Measurements from ENCODE around the gene SLC41A1. TPM values are rescaled to one million over a fixed set of nuclear protein-coding genes. Genes with fewer than 3 reads are reported as not detected.

The SLC41A1 gene
- total and polyA plus RNA-seq, 4 donors, result 7.3 to 40.3 (median 30.5) TPM

DNA sequence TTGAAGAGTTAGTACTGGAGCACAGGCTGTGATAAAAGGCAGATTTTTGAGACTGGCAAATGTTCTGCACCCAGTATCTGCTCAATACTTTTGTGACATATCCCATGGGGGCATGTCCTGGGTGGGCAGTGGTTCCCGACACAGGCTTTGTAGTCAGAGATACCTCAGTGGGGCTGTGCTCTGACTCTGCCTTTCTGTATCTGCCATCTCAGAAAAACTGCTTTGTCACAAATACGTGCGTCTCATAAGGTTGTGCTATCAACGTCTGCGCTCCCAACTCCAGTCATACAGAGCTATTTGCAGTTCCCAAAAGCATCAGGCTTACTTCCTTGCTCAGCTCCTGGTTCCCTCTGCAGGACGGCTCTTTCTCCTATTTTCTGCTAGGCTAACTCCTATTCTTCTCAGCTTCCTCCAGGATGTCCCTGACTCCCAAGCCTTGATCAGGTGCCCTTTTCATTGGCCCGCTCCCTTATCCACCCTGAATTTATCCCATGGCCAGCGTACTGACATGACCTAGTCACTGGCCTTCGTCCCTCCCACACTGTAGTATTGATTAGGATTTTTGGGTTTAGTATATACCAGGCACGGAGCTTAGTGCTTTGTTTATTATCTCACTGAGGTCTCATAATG lies 25.6 kb downstream of the SLC41A1 start:
- no peak overlapping the region for H3K4me3 ChIP-seq (ENCODE audit: low read length in 2 of 2)

DNA sequence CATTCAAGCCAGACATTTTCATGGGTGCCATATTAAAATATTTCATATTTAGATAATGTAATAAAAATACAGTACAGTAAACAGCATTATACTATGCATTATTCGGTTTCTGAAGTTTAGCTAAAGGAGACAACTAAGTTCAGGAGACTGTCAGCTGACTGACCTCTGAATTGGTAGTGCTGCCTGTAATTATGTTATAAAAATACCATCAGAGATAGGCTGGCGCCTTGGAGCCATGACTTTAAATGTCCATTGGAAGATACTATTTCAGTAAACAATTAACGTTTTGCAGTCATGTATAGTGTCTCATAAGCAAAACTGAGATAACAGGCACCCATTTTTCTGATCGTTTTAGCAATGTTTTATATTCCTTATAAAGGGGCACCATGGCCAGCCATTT lies 26.4 kb downstream of the SLC41A1 start:
- H3K4me1 ChIP-seq (ENCODE audit: control insufficient read depth in 1 of 2, insufficient read depth in 2 of 2, low read length in 2 of 2), result no peaks in the 10 kb centered on the region
- no peaks in the 10 kb centered on the region for H3K27me3 ChIP-seq (ENCODE audit: control insufficient read depth in 1 of 2, insufficient read depth in 2 of 2, low read length in 1 of 2)
- peaks cover 0 to 4% of the 10 kb centered on the region in 2 donors for H3K36me3 ChIP-seq (ENCODE audit: control insufficient read depth in 1 of 2, insufficient read depth in 2 of 2, low read length in 1 of 2)
- no peak overlapping the region for H3K27ac ChIP-seq (ENCODE audit: low read depth in 1 of 2, low read length in 2 of 2)
- H3K9me3 ChIP-seq (ENCODE audit: control insufficient read depth, low read length), result no peaks in the 10 kb centered on the region
- WGBS, 2 donors, result 53 to 57% methylated on average over 4 of the region's 4 CpGs
- DNase-seq (no peak), ATAC-seq (ENCODE audit: low FRiP score) (no peak)
- no peak overlapping the region for H3K4me3 ChIP-seq (ENCODE audit: low read length in 2 of 2)
- intact Hi-C loops (cut with DNase I), result no loop called here

More for the DNA sequence above, 25.6 kb downstream of the SLC41A1 start:
- 58 to 64% methylated on average over 10 of the region's 10 CpGs for WGBS, 2 donors
- intact Hi-C loops (cut with DNase I), result no loop called here
- no peaks in the 10 kb centered on the region for H3K4me1 ChIP-seq (ENCODE audit: control insufficient read depth in 1 of 2, insufficient read depth in 2 of 2, low read length in 2 of 2)
- H3K36me3 ChIP-seq (ENCODE audit: control insufficient read depth in 1 of 2, insufficient read depth in 2 of 2, low read length in 1 of 2), result peaks cover 0 to 4% of the 10 kb centered on the region in 2 donors
- H3K27ac ChIP-seq (ENCODE audit: low read depth in 1 of 2, low read length in 2 of 2), result no peak overlapping the region
- no peak for DNase-seq
- H3K27me3 ChIP-seq (ENCODE audit: control insufficient read depth in 1 of 2, insufficient read depth in 2 of 2, low read length in 1 of 2), result no peaks in the 10 kb centered on the region
- no peak for ATAC-seq (ENCODE audit: low FRiP score)
- no peaks in the 10 kb centered on the region for H3K9me3 ChIP-seq (ENCODE audit: control insufficient read depth, low read length)

DNA sequence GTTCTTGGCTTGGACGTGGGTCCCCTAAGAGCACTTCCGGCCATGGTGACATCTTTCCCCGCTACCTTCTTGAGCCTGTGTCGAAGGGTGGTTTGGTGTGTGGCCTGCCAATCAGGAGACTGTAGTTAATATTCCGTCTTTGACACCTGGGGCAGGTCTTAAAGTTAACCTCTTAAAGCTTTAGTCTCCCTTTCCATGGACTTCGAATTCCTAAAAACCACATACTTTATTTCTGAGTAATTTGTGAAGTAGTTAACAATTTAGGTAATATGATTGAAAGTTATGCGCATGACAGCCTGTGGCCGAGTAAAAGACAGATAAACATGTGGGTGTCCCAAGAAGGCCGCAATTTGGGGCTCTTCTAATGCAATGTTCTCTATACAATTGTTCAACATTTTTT lies 27.6 kb downstream of the SLC41A1 start:
- Histone ChIP-seq H3K4me1 (ENCODE audit: control insufficient read depth in 1 of 2, insufficient read depth in 2 of 2, low read length in 2 of 2) (no peaks in the 10 kb centered on the region), H3K9me3 (ENCODE audit: control insufficient read depth, low read length) (no peaks in the 10 kb centered on the region), H3K4me3 (ENCODE audit: low read length in 2 of 2) (no peak overlapping the region), H3K36me3 (ENCODE audit: control insufficient read depth in 1 of 2, insufficient read depth in 2 of 2, low read length in 1 of 2) (peaks cover 0 to 4% of the 10 kb centered on the region in 2 donors), H3K27me3 (ENCODE audit: control insufficient read depth in 1 of 2, insufficient read depth in 2 of 2, low read length in 1 of 2) (no peaks in the 10 kb centered on the region), H3K27ac (ENCODE audit: low read depth in 1 of 2, low read length in 2 of 2) (no peak overlapping the region)
- intact Hi-C loops (cut with DNase I), result no loop called here
- 94% methylated on average over 9 of the region's 9 CpGs for WGBS, 2 donors
- no peak for ATAC-seq (ENCODE audit: low FRiP score)
- no peak for DNase-seq

DNA sequence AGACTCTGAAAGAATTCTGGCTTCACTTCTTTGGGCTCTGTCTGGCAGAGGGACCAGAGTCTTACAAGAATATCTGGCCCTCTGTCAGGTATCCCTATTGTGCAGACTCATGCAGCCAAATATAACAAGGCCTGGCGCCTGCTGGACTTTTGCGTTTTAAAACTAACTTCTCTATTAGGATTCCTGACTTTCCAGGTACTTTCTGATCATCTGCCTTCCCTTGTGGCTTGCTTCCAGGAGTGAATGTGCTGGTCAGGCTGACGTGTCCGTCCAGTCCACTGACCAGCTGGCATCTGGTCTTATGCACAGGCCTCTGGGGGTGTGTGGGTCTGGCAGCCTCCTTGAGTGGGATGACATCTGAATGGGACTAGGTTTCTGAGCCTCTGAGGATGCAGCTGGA lies 29.1 kb downstream of the SLC41A1 start:
- ATAC-seq (ENCODE audit: low FRiP score) (peak; percentile 76), DNase-seq (peak; percentile 68 to 81)
- WGBS, 2 donors, result 2 to 10% methylated on average over 4 of the region's 4 CpGs
- peak overlapping the region; percentile 53 to 85 for H3K27ac ChIP-seq (ENCODE audit: low read depth in 1 of 2, low read length in 2 of 2)
- intact Hi-C loops (cut with DNase I), result no loop called here
- H3K27me3 ChIP-seq (ENCODE audit: control insufficient read depth in 1 of 2, insufficient read depth in 2 of 2, low read length in 1 of 2), result no peaks in the 10 kb centered on the region
- H3K4me3 ChIP-seq (ENCODE audit: low read length in 2 of 2), result no peak overlapping the region
- no peaks in the 10 kb centered on the region for H3K36me3 ChIP-seq (ENCODE audit: control insufficient read depth in 1 of 2, insufficient read depth in 2 of 2, low read length in 1 of 2)
- no peaks in the 10 kb centered on the region for H3K9me3 ChIP-seq (ENCODE audit: control insufficient read depth, low read length)
- no peaks in the 10 kb centered on the region for H3K4me1 ChIP-seq (ENCODE audit: control insufficient read depth in 1 of 2, insufficient read depth in 2 of 2, low read length in 2 of 2)

DNA sequence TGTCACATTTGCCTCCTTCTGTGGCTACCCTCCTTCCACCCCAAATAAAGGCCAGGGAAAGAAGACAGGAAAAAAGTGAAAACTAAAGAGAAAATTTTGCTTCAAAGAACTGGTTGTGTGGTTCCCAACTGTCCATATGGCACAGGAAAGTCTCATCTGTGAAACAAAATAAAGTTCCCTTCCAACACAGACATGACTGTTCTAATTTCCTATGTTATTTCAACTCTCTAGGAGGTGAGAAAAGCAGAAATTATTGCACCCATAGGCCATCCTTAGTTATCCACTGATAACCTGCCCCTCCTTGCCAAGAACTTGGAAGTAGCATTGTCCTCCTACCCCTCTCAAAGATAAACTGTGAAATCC lies 29.6 kb downstream of the SLC41A1 start:
- ATAC-seq (ENCODE audit: low FRiP score), result no peak
- H3K27me3 ChIP-seq (ENCODE audit: control insufficient read depth in 1 of 2, insufficient read depth in 2 of 2, low read length in 1 of 2), result no peaks in the 10 kb centered on the region
- DNase-seq, result no peak
- H3K27ac ChIP-seq (ENCODE audit: low read depth in 1 of 2, low read length in 2 of 2), result peak overlapping the region; percentile 53 to 60
- no peaks in the 10 kb centered on the region for H3K36me3 ChIP-seq (ENCODE audit: control insufficient read depth in 1 of 2, insufficient read depth in 2 of 2, low read length in 1 of 2)
- H3K4me3 ChIP-seq (ENCODE audit: low read length in 2 of 2), result no peak overlapping the region
- H3K9me3 ChIP-seq (ENCODE audit: control insufficient read depth, low read length), result no peaks in the 10 kb centered on the region
- intact Hi-C loops (cut with DNase I), result no loop called here
- H3K4me1 ChIP-seq (ENCODE audit: control insufficient read depth in 1 of 2, insufficient read depth in 2 of 2, low read length in 2 of 2), result no peaks in the 10 kb centered on the region

DNA sequence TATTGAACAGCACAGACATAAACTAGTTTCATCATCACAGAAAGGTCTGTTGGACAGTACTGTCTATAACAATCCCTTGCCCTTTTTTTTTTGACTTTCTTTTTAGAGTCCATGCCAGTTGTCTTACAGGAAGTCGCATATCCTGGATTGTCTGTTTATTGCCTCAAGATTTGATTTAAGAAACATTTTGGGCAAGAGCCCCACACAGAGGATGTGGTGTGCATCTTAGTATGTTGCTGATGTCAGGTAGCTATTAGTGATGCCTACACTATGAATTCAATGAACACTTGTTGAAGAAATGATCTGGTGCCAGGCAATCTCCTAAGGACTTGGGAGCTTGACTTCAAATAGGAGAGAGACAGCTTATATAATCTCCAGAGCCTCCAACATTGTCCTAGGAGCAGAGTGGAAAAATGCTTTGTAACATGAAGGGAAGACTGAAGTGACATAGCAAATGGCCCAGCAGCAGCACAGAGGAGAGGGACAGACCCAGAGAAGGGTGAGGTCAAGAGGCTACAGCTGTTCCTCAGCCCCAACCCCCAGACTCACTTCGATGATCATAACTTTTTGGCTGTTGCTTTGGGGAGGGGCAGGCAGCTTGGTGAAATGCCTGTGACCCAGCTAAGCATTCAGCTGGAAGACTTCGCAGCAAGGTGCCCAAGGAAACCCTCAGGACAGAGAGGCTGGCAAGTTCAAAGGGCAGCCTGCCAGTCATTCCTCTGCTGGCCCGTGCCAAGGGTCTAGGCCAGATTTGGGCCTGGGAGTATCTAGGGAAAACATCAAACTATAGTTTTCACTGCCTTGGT lies 30.2 kb downstream of the SLC41A1 start:
- Histone ChIP-seq H3K27ac (ENCODE audit: low read depth in 1 of 2, low read length in 2 of 2) (peak overlapping the region; percentile 43 to 53), H3K36me3 (ENCODE audit: control insufficient read depth in 1 of 2, insufficient read depth in 2 of 2, low read length in 1 of 2) (no peaks in the 10 kb centered on the region), H3K9me3 (ENCODE audit: control insufficient read depth, low read length) (no peaks in the 10 kb centered on the region), H3K27me3 (ENCODE audit: control insufficient read depth in 1 of 2, insufficient read depth in 2 of 2, low read length in 1 of 2) (no peaks in the 10 kb centered on the region), H3K4me3 (ENCODE audit: low read length in 2 of 2) (no peak overlapping the region), H3K4me1 (ENCODE audit: control insufficient read depth in 1 of 2, insufficient read depth in 2 of 2, low read length in 2 of 2) (no peaks in the 10 kb centered on the region)
- ATAC-seq (ENCODE audit: low FRiP score) (peak; percentile 49), DNase-seq (no peak)
- WGBS, 2 donors, result 20 to 25% methylated on average over 4 of the region's 4 CpGs
- intact Hi-C loops (cut with DNase I), result no loop called here

DNA sequence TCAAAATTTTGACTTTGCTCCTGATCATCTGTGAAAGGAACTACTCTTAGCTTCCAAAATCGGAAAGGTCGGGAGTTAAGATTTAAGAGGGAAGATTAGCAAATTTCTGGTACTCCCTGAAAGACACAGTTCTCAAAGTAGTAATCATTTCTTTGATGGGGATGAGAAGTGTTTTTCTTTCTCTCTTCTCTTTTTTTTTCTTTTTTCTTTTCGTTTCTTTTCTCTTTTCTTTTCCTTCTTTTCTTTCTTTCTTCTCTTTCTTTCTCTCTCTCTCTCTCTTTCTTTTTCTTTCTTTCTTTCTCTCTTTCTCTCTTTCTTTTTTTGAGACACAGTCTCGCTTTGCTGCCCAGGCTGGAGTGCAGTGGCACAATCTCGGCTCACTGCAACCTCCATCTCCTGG lies 32.7 kb downstream of the SLC41A1 start:
- 93 to 94% methylated on average over 5 of the region's 5 CpGs for WGBS, 2 donors

DNA sequence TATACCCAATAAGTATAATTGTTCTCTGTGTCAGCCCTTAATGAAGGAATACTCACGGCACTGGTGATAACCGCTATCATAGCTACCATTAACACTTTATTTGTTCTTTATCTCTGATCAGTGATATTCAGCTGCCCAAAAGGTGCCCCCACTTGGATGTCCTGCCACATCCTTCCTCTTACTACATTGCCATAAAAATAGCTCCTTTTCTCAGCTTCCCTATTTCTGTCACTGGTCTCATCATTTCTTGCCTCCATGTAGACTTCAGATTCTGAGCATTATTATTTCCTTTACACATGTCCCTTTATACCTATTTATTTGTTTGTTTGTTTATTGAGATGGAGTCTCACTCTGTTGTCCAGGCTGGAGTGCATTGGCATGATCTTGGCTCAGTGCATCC lies 35.0 kb downstream of the SLC41A1 start:
- WGBS, 2 donors, result 90 to 97% methylated on average over 2 of the region's 2 CpGs

More for the DNA sequence above, 32.7 kb downstream of the SLC41A1 start:
- Histone ChIP-seq H3K9me3 (ENCODE audit: control insufficient read depth, low read length) (no peaks in the 10 kb centered on the region), H3K4me3 (ENCODE audit: low read length in 2 of 2) (no peak overlapping the region), H3K27ac (ENCODE audit: low read depth in 1 of 2, low read length in 2 of 2) (no peak overlapping the region), H3K4me1 (ENCODE audit: control insufficient read depth in 1 of 2, insufficient read depth in 2 of 2, low read length in 2 of 2) (no peaks in the 10 kb centered on the region), H3K36me3 (ENCODE audit: control insufficient read depth in 1 of 2, insufficient read depth in 2 of 2, low read length in 1 of 2) (no peaks in the 10 kb centered on the region), H3K27me3 (ENCODE audit: control insufficient read depth in 1 of 2, insufficient read depth in 2 of 2, low read length in 1 of 2) (no peaks in the 10 kb centered on the region)
- no peak for ATAC-seq (ENCODE audit: low FRiP score)
- intact Hi-C loops (cut with DNase I), result no loop called here
- DNase-seq, result no peak

DNA sequence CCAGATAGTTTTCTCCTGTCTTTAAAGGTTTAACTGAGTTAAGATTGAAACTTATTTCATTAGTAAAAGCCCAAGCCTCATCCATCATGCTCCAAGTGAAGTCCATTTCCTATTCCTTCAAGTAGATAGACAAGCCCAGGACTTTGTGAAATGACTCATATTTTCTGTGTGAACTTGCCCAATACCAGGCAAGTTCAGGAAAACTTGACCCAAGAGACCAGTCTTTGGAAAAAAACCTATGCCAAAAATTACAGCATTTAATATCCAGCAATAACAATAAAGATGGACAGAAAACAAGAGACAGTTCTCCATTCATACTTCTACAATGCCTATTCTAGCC lies 37.3 kb downstream of the SLC41A1 start:
- DNase-seq, result no peak

More for the DNA sequence above, 35.0 kb downstream of the SLC41A1 start:
- Histone ChIP-seq H3K9me3 (ENCODE audit: control insufficient read depth, low read length) (no peaks in the 10 kb centered on the region), H3K4me1 (ENCODE audit: control insufficient read depth in 1 of 2, insufficient read depth in 2 of 2, low read length in 2 of 2) (no peaks in the 10 kb centered on the region), H3K27ac (ENCODE audit: low read depth in 1 of 2, low read length in 2 of 2) (no peak overlapping the region), H3K27me3 (ENCODE audit: control insufficient read depth in 1 of 2, insufficient read depth in 2 of 2, low read length in 1 of 2) (no peaks in the 10 kb centered on the region), H3K4me3 (ENCODE audit: low read length in 2 of 2) (no peak overlapping the region), H3K36me3 (ENCODE audit: control insufficient read depth in 1 of 2, insufficient read depth in 2 of 2, low read length in 1 of 2) (no peaks in the 10 kb centered on the region)
- intact Hi-C loops (cut with DNase I), result no loop called here
- DNase-seq (no peak), ATAC-seq (ENCODE audit: low FRiP score) (no peak)

More for the DNA sequence above, 37.3 kb downstream of the SLC41A1 start:
- no peaks in the 10 kb centered on the region for H3K9me3 ChIP-seq (ENCODE audit: control insufficient read depth, low read length)
- H3K4me3 ChIP-seq (ENCODE audit: low read length in 2 of 2), result no peak overlapping the region
- H3K4me1 ChIP-seq (ENCODE audit: control insufficient read depth in 1 of 2, insufficient read depth in 2 of 2, low read length in 2 of 2), result no peaks in the 10 kb centered on the region
- peaks cover 0 to 2% of the 10 kb centered on the region in 2 donors for H3K36me3 ChIP-seq (ENCODE audit: control insufficient read depth in 1 of 2, insufficient read depth in 2 of 2, low read length in 1 of 2)
- ATAC-seq (ENCODE audit: low FRiP score), result peak; percentile 83
- peak overlapping the region in 1 of 2 donors; percentile 37 for H3K27ac ChIP-seq (ENCODE audit: low read depth in 1 of 2, low read length in 2 of 2)
- H3K27me3 ChIP-seq (ENCODE audit: control insufficient read depth in 1 of 2, insufficient read depth in 2 of 2, low read length in 1 of 2), result no peaks in the 10 kb centered on the region
- intact Hi-C loops (cut with DNase I), result loop anchor here in 1 of 2 donors (1.0 kb wide), 1 partner anchor 25 kb away; the partner anchor contains the start of gene NUCKS1
